Mucosa of descending colon (tissue), 3 donors: ENCODE measurements around the gene SNX24. TPM values are rescaled to one million over a fixed set of nuclear protein-coding genes. Genes with fewer than 3 reads are reported as not detected.

ENCODE experiments used
- ATAC-seq: fragments of 200-7000 bp; cut with Tn5 transposase; one replicate; pipeline ENCODE4 v1.9.1; 2020; ENCODE audit warnings: mild to moderate bottlenecking, moderate library complexity
- DNase-seq, 3 donors: peaks; one replicate each; pipeline ENCODE4 v3.0.0-alpha.2; 2020
- H3K36me3 ChIP-seq: fragments of 200-600 bp; one replicate; pipeline ENCODE4 v1.8.0; 2021; ENCODE audit warnings: low read depth, mild to moderate bottlenecking
- H3K4me1 ChIP-seq: fragments of 200-600 bp; one replicate; pipeline ENCODE4 v1.8.0; 2021; ENCODE audit warnings: low read depth, mild to moderate bottlenecking
- H3K4me3 ChIP-seq: fragments of 200-600 bp; one replicate; pipeline ENCODE4 v1.8.0; 2021; ENCODE audit warnings: mild to moderate bottlenecking
- H3K9me3 ChIP-seq: fragments of 200-600 bp; one replicate; pipeline ENCODE4 v1.8.0; 2021; ENCODE audit warnings: mild to moderate bottlenecking
- CTCF ChIP-seq: fragments of 200-600 bp; IDR thresholded peaks from one replicate; pipeline ENCODE4 v1.8.0; 2022; ENCODE audit warnings: antibody characterized with exemption, mild to moderate bottlenecking
- intact Hi-C, 2 donors: fragments of 100-400 bp; cut with DNase I in 1 of 2; cut with micrococcal nuclease in 1 of 2; formaldehyde crosslinking; loops; one replicate each; pipeline versions ENCODE4 v1.11.0 to v1.11.1; 2022; cut with DNase I, micrococcal nuclease
- long read RNA-seq, 2 donors: library from polyadenylated mRNA; unstranded; transcript quantifications; one replicate each; pipeline ENCODE4 v2.0.0, GENCODE V29; 2019 to 2021
- total RNA-seq, 3 donors: library from RNA; stranded (reverse); fragmentation: NEBNext Ultra II Directional in 2 of 3; extraction: Animal tissue kit (Norgen Biotek cat#: 25700) in 2 of 3; gene quantifications; one replicate each; pipeline versions ENCODE4 v1.2.1 to v1.2.4, GENCODE V29; 2021 to 2023
- donor health status: DM: no; HTN: no; CAD: no; lungs with moderate emphysema.
- donor health status: DM: no; HTN: no; CAD: no.
- donor health status: DM: no; HTN: yes; CAD: no.

Gene SNX24
- 10 to 100 TPM; 15.4 to 17.5 (median 15.7) TPM for total RNA-seq
- long read RNA-seq, donor 1, transcript SNX24-201 (7 exons, 2,158 nt): major isoform, 5 of 14 reads
- long read RNA-seq, donor 1, partial matches to known transcripts: 0 of 14 reads
- long read RNA-seq, donor 1, other reads (novel, unspliced or antisense): 9 of 14 reads
- long read RNA-seq, donor 2, partial matches to known transcripts: 0 of 4 reads
- long read RNA-seq, donor 2, other reads (novel, unspliced or antisense): 3 of 4 reads

GRCh38 chr5:122845229-122846050, at the start of gene SNX24:
SNX24 (plus strand) TSS chr5:122845613; CDS start chr5:122845634, 21 bp downstream.
- no peak for TF ChIP-seq CTCF
- peak; percentile 92 for ATAC-seq

GRCh38 chr5:122805481-122805880, 39.9 kb upstream of the SNX24 start:
- no peaks in the 10 kb centered on the region for H3K9me3 ChIP-seq
- no peak for TF ChIP-seq CTCF
- H3K36me3 ChIP-seq: no peaks in the 10 kb centered on the region
- DNase-seq: no peak
- ATAC-seq: no peak
- intact Hi-C loops: no loop called here
- H3K4me3 ChIP-seq: no peak overlapping the region
- no peaks in the 10 kb centered on the region for H3K4me1 ChIP-seq

More at GRCh38 chr5:122845229-122846050, at the start of gene SNX24:
- DNase-seq: peak; percentile 91 to 94 (median 92)
- Histone ChIP-seq H3K4me3 (peak within 1 kb of the TSS; percentile 67), H3K4me1 (peaks cover 7% of the 10 kb centered on the region), H3K36me3 (no peaks in the 10 kb centered on the region), H3K9me3 (no peaks in the 10 kb centered on the region)
- intact Hi-C loops: no loop called here

GRCh38 chr5:122810405-122810804, 35.0 kb upstream of the SNX24 start:
- ATAC-seq (no peak), DNase-seq (no peak)
- TF ChIP-seq CTCF: no peak
- H3K4me1 ChIP-seq: no peaks in the 10 kb centered on the region
- H3K36me3 ChIP-seq: no peaks in the 10 kb centered on the region
- no peak overlapping the region for H3K4me3 ChIP-seq
- H3K9me3 ChIP-seq: no peaks in the 10 kb centered on the region
- intact Hi-C loops: no loop called here

- ATAC-seq (no peak), DNase-seq (no peak)
- intact Hi-C loops: no loop called here
- H3K4me1 ChIP-seq: no peaks in the 10 kb centered on the region
- H3K4me3 ChIP-seq: no peak overlapping the region
- H3K36me3 ChIP-seq: no peaks in the 10 kb centered on the region
- TF ChIP-seq CTCF: no peak
- H3K9me3 ChIP-seq: no peaks in the 10 kb centered on the region
Observed at GRCh38 chr5:122815218-122815767, 30.1 kb upstream of the SNX24 start.

GRCh38 chr5:122816756-122817155, 28.7 kb upstream of the SNX24 start:
- ATAC-seq (no peak), DNase-seq (no peak)
- H3K4me3 ChIP-seq: no peak overlapping the region
- H3K4me1 ChIP-seq: no peaks in the 10 kb centered on the region
- no peak for TF ChIP-seq CTCF
- H3K36me3 ChIP-seq: no peaks in the 10 kb centered on the region
- H3K9me3 ChIP-seq: no peaks in the 10 kb centered on the region
- intact Hi-C loops: no loop called here
